Naive thymus-derived CD4-positive, alpha-beta T cell (primary cell): Measurements from ENCODE around the gene CDC20B. TPM values are rescaled to one million over a fixed set of nuclear protein-coding genes. Genes with fewer than 3 reads are reported as not detected.

ENCODE experiments used
- ATAC-seq: fragments of 150-1000 bp; cut with Tn5 transposase; 2 replicates; pipeline ENCODE4 v1.10.0; 2021; ENCODE audit warnings: mild to moderate bottlenecking, moderate library complexity
- CTCF ChIA-PET: fragments of 350-600 bp; sonication (Branson Sonifier 250); formaldehyde crosslinking; loops from one replicate; lab custom pipeline; 2021; ENCODE audit warnings: antibody characterized with exemption; lab: Charles Lee
- POLR2A ChIA-PET: fragments of 350-600 bp; sonication (Branson Sonifier 250); formaldehyde crosslinking; loops from one replicate; lab custom pipeline; 2021; ENCODE audit warnings: antibody characterized with exemption, inconsistent platforms; lab: Charles Lee
- DNase-seq, 9 donors: peaks; one replicate each; pipeline versions ENCODE4 v3.0.0 to v3.0.0-alpha.2; 2020 to 2022; ENCODE audit warnings: mixed read lengths in 1 of 9
- H3K27ac ChIP-seq: one replicate; pipeline ENCODE4 v1.7.0; 2013; ENCODE audit warnings: mild to moderate bottlenecking, low read depth, low read length, moderate library complexity
- H3K27me3 ChIP-seq, 2 donors: one replicate each; pipeline ENCODE4 v1.7.0; 2013; ENCODE audit warnings: low read length in 2 of 2, mild to moderate bottlenecking in 2 of 2, moderate library complexity in 2 of 2; ENCODE audit not compliant: control insufficient read depth in 2 of 2, insufficient read depth in 2 of 2
- H3K36me3 ChIP-seq, 3 experiments: 1 replicate in 2 of 3; 2 replicates in 1 of 3; pipeline ENCODE4 v1.7.0; 2013; ENCODE audit warnings: low read length in 3 of 3, mild to moderate bottlenecking in 3 of 3, moderate library complexity in 1 of 3; ENCODE audit not compliant: insufficient read depth in 3 of 3, control insufficient read depth in 2 of 3
- H3K4me1 ChIP-seq, 2 donors: one replicate each; pipeline ENCODE4 v1.7.0; 2013; ENCODE audit warnings: low read length in 2 of 2, mild to moderate bottlenecking in 2 of 2, moderate library complexity in 1 of 2; ENCODE audit not compliant: control insufficient read depth in 2 of 2, insufficient read depth in 2 of 2
- H3K4me3 ChIP-seq: 2 replicates; pipeline ENCODE4 v1.7.0; 2013; ENCODE audit warnings: mild to moderate bottlenecking, low read length
- H3K9me3 ChIP-seq, 3 experiments: 1 replicate in 2 of 3; 2 replicates in 1 of 3; pipeline ENCODE4 v1.7.0; 2013; ENCODE audit warnings: low read length in 3 of 3; ENCODE audit not compliant: control insufficient read depth in 2 of 3
- H3K27ac Mint-ChIP-seq, 9 donors: one replicate each; pipeline ENCODE4 v1.8.0; 2020 to 2022; ENCODE audit warnings: mixed read lengths in 9 of 9, mild to moderate bottlenecking in 8 of 9, moderate library complexity in 5 of 9, inconsistent platforms in 2 of 9
- H3K27me3 Mint-ChIP-seq, 5 donors: one replicate each; pipeline ENCODE4 v1.8.0; 2021 to 2022; ENCODE audit warnings: mixed read lengths in 5 of 5, mild to moderate bottlenecking in 1 of 5
- H3K36me3 Mint-ChIP-seq, 5 donors: one replicate each; pipeline ENCODE4 v1.8.0; 2020 to 2022; ENCODE audit warnings: mixed read lengths in 5 of 5, mild to moderate bottlenecking in 3 of 5, inconsistent platforms in 1 of 5
- H3K4me1 Mint-ChIP-seq, 7 donors: one replicate each; pipeline ENCODE4 v1.8.0; 2020 to 2022; ENCODE audit warnings: mixed read lengths in 7 of 7, mild to moderate bottlenecking in 3 of 7, inconsistent platforms in 1 of 7
- H3K4me3 Mint-ChIP-seq, 10 donors: one replicate each; pipeline ENCODE4 v1.8.0; 2020 to 2022; ENCODE audit warnings: mild to moderate bottlenecking in 10 of 10, mixed read lengths in 10 of 10, moderate library complexity in 6 of 10, inconsistent platforms in 2 of 10
- H3K9me3 Mint-ChIP-seq, 11 donors: one replicate each; pipeline ENCODE4 v1.8.0; 2020 to 2022; ENCODE audit warnings: mixed read lengths in 11 of 11, mild to moderate bottlenecking in 4 of 11, inconsistent platforms in 1 of 11, moderate library complexity in 1 of 11
- intact Hi-C, 2 donors: fragments of 100-400 bp; cut with micrococcal nuclease; formaldehyde crosslinking; loops; one replicate each; pipeline ENCODE4 v1.15.1; 2023
- polyA plus RNA-seq, 2 donors: library from polyadenylated mRNA; unstranded; fragments of 300-500 nt; fragmentation: Illumina TruSeq; gene quantifications; one replicate each; pipeline ENCODE4 v1.2.3, GENCODE V29; 2021
- total RNA-seq, 6 experiments: library from RNA in 5 of 6; stranded (reverse) in 5 of 6; gene quantifications; 1 replicate in 5 of 6; 2 replicates in 1 of 6; pipeline ENCODE4 v1.2.3 and lab custom pipeline; 2021 to 2026

CDC20B gene
- total and polyA plus RNA-seq, 7 experiments from 2014 or later = 0.44 TPM; not detected in 6

- DNase-seq (peak in 3 of 9 donors; percentile 2 to 15 (median 10)), ATAC-seq (peak; percentile 29)
- Mint-ChIP-seq H3K4me3 (peak overlapping the region in 2 of 10 donors; percentile 2 to 46), H3K27ac (peak overlapping the region in 2 of 9 donors; percentile 7 to 21), H3K36me3 (peaks cover 0 to 41% (median 0%) of the 10 kb centered on the region in 5 donors), H3K27me3 (peaks cover 0 to 45% (median 0%) of the 10 kb centered on the region in 5 donors), H3K9me3 (peaks cover 0 to 3% (median 0%) of the 10 kb centered on the region in 11 donors), H3K4me1 (peaks cover 17 to 58% (median 31%) of the 10 kb centered on the region in 7 donors)
- Histone ChIP-seq H3K36me3 (no peaks in the 10 kb centered on the region), H3K4me1 (peaks cover 5 to 18% of the 10 kb centered on the region in 2 donors), H3K27me3 (no peaks in the 10 kb centered on the region), H3K27ac (no peak overlapping the region), H3K9me3 (no peaks in the 10 kb centered on the region), H3K4me3 (peak overlapping the region; percentile 0)
- ChIA-PET POLR2A (interaction anchor here (0.9 to 1.2 kb wide), 3 partner anchors 46 to 250 kb away, joined by 3 to 4 read pairs (median 3); no protein-coding TSS in a partner anchor), CTCF (interaction anchor here (1.3 to 3.1 kb wide), 3 partner anchors 12 to 198 kb away, joined by 4 to 18 read pairs (median 5); partner anchors contain the start of gene GPX8)
- intact Hi-C loops = loop anchor here (2.0 to 5.0 kb wide), 2 partner anchors 45 to 105 kb away; no protein-coding TSS in a partner anchor
These were observed 30.9 kb downstream of the CDC20B start for GRCh38 chr5:55141945-55142690.

DNA sequence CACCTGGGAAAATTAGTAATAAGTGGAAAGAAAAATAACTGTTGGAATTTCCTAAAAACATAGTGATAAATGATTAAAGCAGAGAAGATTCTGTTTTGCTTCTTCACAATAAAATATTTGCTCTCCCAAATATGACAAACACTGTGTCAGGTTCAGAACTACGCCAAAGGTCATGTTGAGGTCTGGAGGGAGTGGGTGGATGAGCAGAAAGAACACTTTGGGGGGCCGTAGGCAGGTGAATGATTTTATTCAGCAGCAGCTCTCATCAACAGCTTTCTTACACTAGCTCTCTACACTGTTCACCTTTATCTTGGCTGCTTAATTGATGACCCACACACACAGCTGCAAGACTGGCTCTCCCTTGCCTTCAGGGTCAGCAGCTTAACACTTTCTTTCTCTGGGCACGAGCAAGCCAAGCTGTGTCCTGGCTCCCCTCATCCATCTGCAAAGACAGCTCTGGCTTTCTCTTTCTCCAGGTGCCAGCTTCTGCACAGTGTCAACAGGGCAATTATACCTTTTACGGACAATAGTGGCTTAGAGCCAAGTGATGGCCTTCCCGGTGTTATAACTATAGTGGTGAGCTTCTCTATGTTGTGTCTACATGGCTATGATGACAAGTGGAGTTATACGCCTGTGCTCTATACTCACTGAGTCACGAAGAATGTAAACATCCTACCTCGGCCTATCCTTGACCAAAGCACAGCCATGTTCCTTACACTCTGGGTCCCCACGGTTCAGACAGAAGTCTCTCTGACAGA is 31.9 kb downstream of the CDC20B start:
- POLR2A ChIA-PET = interaction anchor here (1.2 kb wide), 1 partner anchor 104 kb away, joined by 4 read pairs; no protein-coding TSS in a partner anchor
- peak overlapping the region in 1 of 10 donors; percentile 3 for H3K4me3 Mint-ChIP-seq
- no peak overlapping the region for H3K4me3 ChIP-seq

DNA sequence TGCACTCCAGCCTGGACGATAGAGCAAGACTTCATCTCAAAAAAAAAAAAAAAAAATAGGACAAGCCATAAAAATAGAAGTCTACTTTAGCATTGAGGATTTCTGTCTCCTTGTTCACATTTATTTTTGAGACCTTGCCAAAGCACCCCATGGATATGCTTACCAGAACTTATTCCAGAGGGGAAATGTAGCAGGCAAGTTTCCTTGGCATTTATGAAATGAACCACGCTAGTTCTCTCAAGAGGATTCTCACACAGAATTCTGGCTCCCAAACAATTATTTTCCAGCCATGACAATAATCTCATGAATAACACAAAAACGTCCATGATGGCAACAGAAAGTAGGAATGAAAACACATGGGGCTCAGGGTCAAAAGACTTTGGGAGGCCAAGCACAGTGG is 36.5 kb downstream of the CDC20B start:
- Mint-ChIP-seq H3K27me3 (peaks cover 0 to 16% (median 0%) of the 10 kb centered on the region in 5 donors), H3K36me3 (peaks cover 0 to 23% (median 1%) of the 10 kb centered on the region in 5 donors), H3K27ac (no peak overlapping the region), H3K4me3 (no peak overlapping the region), H3K4me1 (peaks cover 13 to 37% (median 25%) of the 10 kb centered on the region in 7 donors), H3K9me3 (peaks cover 0 to 10% (median 4%) of the 10 kb centered on the region in 11 donors)
- Histone ChIP-seq H3K4me1 (peaks cover 3 to 15% of the 10 kb centered on the region in 2 donors), H3K27ac (no peak overlapping the region), H3K27me3 (no peaks in the 10 kb centered on the region), H3K4me3 (no peak overlapping the region), H3K9me3 (no peaks in the 10 kb centered on the region), H3K36me3 (no peaks in the 10 kb centered on the region)
- DNase-seq = no peak
- ChIA-PET POLR2A (no interaction called here), CTCF (interaction anchor here (0.6 to 1.6 kb wide), 2 partner anchors 17 to 192 kb away, joined by 3 to 4 read pairs; no protein-coding TSS in a partner anchor)
- intact Hi-C loops = no loop called here
- no peak for ATAC-seq

More for the DNA sequence above, 31.9 kb downstream of the CDC20B start:
- Histone ChIP-seq H3K4me1 (peaks cover 0 to 13% of the 10 kb centered on the region in 2 donors), H3K36me3 (no peaks in the 10 kb centered on the region), H3K9me3 (no peaks in the 10 kb centered on the region), H3K27ac (no peak overlapping the region), H3K27me3 (no peaks in the 10 kb centered on the region)
- DNase-seq (no peak), ATAC-seq (no peak)
- intact Hi-C loops = loop anchor here in 1 of 2 donors (5.0 kb wide), 1 partner anchor 104 kb away; no protein-coding TSS in a partner anchor
- peak overlapping the region in 1 of 9 donors; percentile 21 for H3K27ac Mint-ChIP-seq
- peaks cover 12 to 51% (median 25%) of the 10 kb centered on the region in 7 donors for H3K4me1 Mint-ChIP-seq
- peaks cover 0 to 41% (median 0%) of the 10 kb centered on the region in 5 donors for H3K36me3 Mint-ChIP-seq
- H3K27me3 Mint-ChIP-seq = peaks cover 0 to 40% (median 0%) of the 10 kb centered on the region in 5 donors
- peaks cover 0 to 3% (median 0%) of the 10 kb centered on the region in 11 donors for H3K9me3 Mint-ChIP-seq
- CTCF ChIA-PET = interaction anchor here (0.6 to 3.1 kb wide), 5 partner anchors 11 to 236 kb away, joined by 3 to 18 read pairs (median 4); partner anchors contain the start of gene GPX8

GRCh38 chr5:55134053-55134722 is 38.8 kb downstream of the CDC20B start:
- intact Hi-C loops = no loop called here
- no peak overlapping the region for H3K27ac ChIP-seq
- DNase-seq = no peak
- peaks cover 0 to 13% (median 0%) of the 10 kb centered on the region in 3 experiments for H3K9me3 ChIP-seq
- H3K4me1 ChIP-seq = peaks cover 3 to 11% of the 10 kb centered on the region in 2 donors
- H3K36me3 ChIP-seq = no peaks in the 10 kb centered on the region
- H3K27me3 ChIP-seq = no peaks in the 10 kb centered on the region
- Mint-ChIP-seq H3K36me3 (peaks cover 0 to 28% (median 12%) of the 10 kb centered on the region in 5 donors), H3K27me3 (peaks cover 0 to 19% (median 0%) of the 10 kb centered on the region in 5 donors), H3K9me3 (peaks cover 4 to 32% (median 15%) of the 10 kb centered on the region in 11 donors), H3K4me3 (peak overlapping the region in 1 of 10 donors; percentile 31), H3K4me1 (peaks cover 10 to 26% (median 17%) of the 10 kb centered on the region in 7 donors), H3K27ac (peak overlapping the region in 1 of 9 donors; percentile 19)
- no peak overlapping the region for H3K4me3 ChIP-seq
- CTCF ChIA-PET = interaction anchor here (2.5 kb wide), 1 partner anchor 12 kb away, joined by 7 read pairs; no protein-coding TSS in a partner anchor
- POLR2A ChIA-PET = interaction anchor here (0.9 kb wide), 1 partner anchor 38 kb away, joined by 5 read pairs; no protein-coding TSS in a partner anchor
- ATAC-seq = no peak

DNA sequence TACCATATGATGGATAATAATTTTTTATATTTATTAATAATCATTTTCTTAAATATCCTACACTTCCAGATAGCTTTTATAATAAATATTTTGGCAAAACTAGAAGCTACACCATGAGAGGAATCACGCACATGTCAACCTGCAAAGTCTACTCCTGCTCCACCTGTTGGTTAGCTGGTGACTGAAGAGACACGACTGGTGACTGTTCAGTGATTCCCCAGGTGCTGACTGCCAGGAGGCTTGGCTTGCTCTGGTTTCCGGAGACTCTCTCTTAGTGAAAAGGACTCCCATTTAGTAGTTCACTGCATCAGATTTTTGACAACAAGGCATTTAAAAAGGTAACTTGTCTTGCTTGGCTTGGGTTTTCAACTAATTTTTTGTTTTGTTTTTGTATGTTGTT is 49.6 kb downstream of the CDC20B start:
- DNase-seq = no peak
- Histone ChIP-seq H3K27ac (no peak overlapping the region), H3K36me3 (no peaks in the 10 kb centered on the region), H3K4me1 (no peaks in the 10 kb centered on the region), H3K4me3 (no peak overlapping the region), H3K27me3 (no peaks in the 10 kb centered on the region), H3K9me3 (no peaks in the 10 kb centered on the region)
- H3K36me3 Mint-ChIP-seq = peaks cover 0 to 27% (median 0%) of the 10 kb centered on the region in 5 donors
- ChIA-PET CTCF (interaction anchor here (1.1 kb wide), 1 partner anchor 179 kb away, joined by 4 read pairs; no protein-coding TSS in a partner anchor), POLR2A (no interaction called here)
- H3K27ac Mint-ChIP-seq = no peak overlapping the region
- peaks cover 0 to 27% (median 0%) of the 10 kb centered on the region in 5 donors for H3K27me3 Mint-ChIP-seq
- H3K4me3 Mint-ChIP-seq = no peak overlapping the region
- intact Hi-C loops = no loop called here
- peaks cover 0 to 6% (median 0%) of the 10 kb centered on the region in 11 donors for H3K9me3 Mint-ChIP-seq
- peaks cover 0 to 5% (median 0%) of the 10 kb centered on the region in 7 donors for H3K4me1 Mint-ChIP-seq
- ATAC-seq = no peak
